Keratinocyte (primary cell): Measurements from ENCODE around the gene DGKZ. TPM values are rescaled to one million over a fixed set of nuclear protein-coding genes. Genes with fewer than 3 reads are reported as not detected.

Experiments
- DNase-seq: peaks from one replicate; pipeline ENCODE4 v3.0.0-alpha.2; 2011; ENCODE audit warnings: low read depth, missing footprints, low spot score
- FAIRE-seq: peaks from 2 replicates; lab custom pipeline; 2011; peaks lifted over from hg19 to GRCh38; lab: Jason Lieb, UNC
- H2AFZ ChIP-seq: 2 replicates; pipeline ENCODE4 v1.6.0; 2012; ENCODE audit warnings: low read length, control low read depth, inconsistent platforms; ENCODE audit not compliant: control insufficient read depth
- H3K27ac ChIP-seq: 2 replicates; pipeline ENCODE4 v1.5.1; 2011; ENCODE audit warnings: low read length; ENCODE audit not compliant: control insufficient read depth, insufficient read depth
- H3K27me3 ChIP-seq: 3 replicates; pipeline ENCODE4 v1.6.0; 2011; ENCODE audit warnings: low read length; ENCODE audit not compliant: control insufficient read depth, insufficient read depth; ENCODE audit errors: extremely low read depth
- H3K36me3 ChIP-seq, 2 experiments: 2 replicates in 1 of 2; 3 replicates in 1 of 2; pipeline ENCODE4 v1.5.1; 2011; ENCODE audit warnings: low read length in 2 of 2, mild to moderate bottlenecking in 1 of 2; ENCODE audit not compliant: control insufficient read depth in 2 of 2, insufficient read depth in 2 of 2; ENCODE audit errors: extremely low read depth in 1 of 2
- H3K4me1 ChIP-seq: 3 replicates; pipeline ENCODE4 v1.5.1; 2011; ENCODE audit warnings: low read length; ENCODE audit not compliant: control insufficient read depth, insufficient read depth; ENCODE audit errors: extremely low read depth
- H3K4me2 ChIP-seq: 3 replicates; pipeline ENCODE4 v1.6.0; 2011; ENCODE audit warnings: low read depth, low read length; ENCODE audit not compliant: control insufficient read depth, insufficient read depth; ENCODE audit errors: extremely low read depth
- H3K4me3 ChIP-seq, 3 experiments: fragments of 200-600 bp in 1 of 3; sonication (generic) in 1 of 3; 2 replicates in 2 of 3; 3 replicates in 1 of 3; pipeline ENCODE4 v1.5.1; 2011 to 2016; ENCODE audit warnings: low read length in 3 of 3, mild to moderate bottlenecking in 3 of 3, control low read depth in 2 of 3, inconsistent platforms in 1 of 3, low read depth in 1 of 3, mixed read lengths in 1 of 3, mixed run types in 1 of 3, moderate library complexity in 1 of 3; ENCODE audit not compliant: control insufficient read depth in 2 of 3, insufficient read depth in 2 of 3; ENCODE audit errors: extremely low read depth in 1 of 3
- H3K79me2 ChIP-seq: 2 replicates; pipeline ENCODE4 v1.6.0; 2012; ENCODE audit warnings: low read length; ENCODE audit not compliant: control insufficient read depth, insufficient read depth
- H3K9ac ChIP-seq: 3 replicates; pipeline ENCODE4 v1.6.0; 2011; ENCODE audit warnings: low read length; ENCODE audit not compliant: control insufficient read depth, insufficient read depth; ENCODE audit errors: extremely low read depth
- H3K9me1 ChIP-seq: 3 replicates; pipeline ENCODE4 v1.6.0; 2011; ENCODE audit warnings: low read length; ENCODE audit not compliant: control insufficient read depth, insufficient read depth; ENCODE audit errors: extremely low read depth
- H3K9me3 ChIP-seq: 2 replicates; pipeline ENCODE4 v1.5.1; 2012; ENCODE audit warnings: low read depth, low read length; ENCODE audit not compliant: control insufficient read depth
- H4K20me1 ChIP-seq: 3 replicates; pipeline ENCODE4 v1.6.0; 2011; ENCODE audit warnings: low read length; ENCODE audit not compliant: control insufficient read depth, insufficient read depth; ENCODE audit errors: extremely low read depth
- EZH2 ChIP-seq: IDR thresholded peaks from one replicate; pipeline ENCODE4 v1.6.1; 2012; ENCODE audit warnings: inconsistent platforms, mild to moderate bottlenecking, low read length, moderate library complexity
- dilution Hi-C: fragments of 300-500 bp; cut with MboI; formaldehyde crosslinking; loops from one replicate; pipeline ENCODE4 v1.7.0; 2020; ENCODE audit warnings: low sequenced_read_pairs; ENCODE audit not compliant: extremely low pct_ligation_motif_present
- polyA plus RNA-seq, 5 experiments: library from polyadenylated mRNA; depleted of rRNA in 3 of 5; stranded (reverse) in 3 of 5; stranded (forward) in 1 of 5; unstranded in 1 of 5; fragments of >200 nt; gene quantifications; 1 replicate in 1 of 5; 2 replicates in 3 of 5; 3 replicates in 1 of 5; pipeline versions ENCODE4 v1.2.1 to v1.2.3, GENCODE V29; 2011 to 2012; ENCODE audit warnings: missing spikeins in 2 of 5, low read depth in 1 of 5, low replicate concordance in 1 of 5
- TF ChIP-seq, protein P1 (sequence below), 3 experiments: IDR thresholded peaks in 1 of 3; conservative IDR thresholded peaks in 1 of 3; optimal IDR thresholded peaks in 1 of 3; 2 replicates in 2 of 3; 3 replicates in 1 of 3; pipeline versions ENCODE3 to v1.5.1; 2011; ENCODE audit warnings: low read length in 3 of 3, mild to moderate bottlenecking in 3 of 3, moderate library complexity in 2 of 3, control low read depth in 1 of 3, inconsistent platforms in 1 of 3; ENCODE audit not compliant: insufficient read depth in 2 of 3; ENCODE audit errors: extremely low read depth in 1 of 3

Gene DGKZ
- polyA plus RNA-seq, 1 donor (not counting 4 experiments of a cell fraction or from before 2014, with no cell fraction given): 23.3 TPM

GRCh38 chr11:46336563-46337180 lies 10.6 kb upstream of the DGKZ start:
- dilution Hi-C loops: no loop called here
- FAIRE-seq: no peak
- peaks cover 26% of the 10 kb centered on the region for H3K27me3 ChIP-seq

DNA sequence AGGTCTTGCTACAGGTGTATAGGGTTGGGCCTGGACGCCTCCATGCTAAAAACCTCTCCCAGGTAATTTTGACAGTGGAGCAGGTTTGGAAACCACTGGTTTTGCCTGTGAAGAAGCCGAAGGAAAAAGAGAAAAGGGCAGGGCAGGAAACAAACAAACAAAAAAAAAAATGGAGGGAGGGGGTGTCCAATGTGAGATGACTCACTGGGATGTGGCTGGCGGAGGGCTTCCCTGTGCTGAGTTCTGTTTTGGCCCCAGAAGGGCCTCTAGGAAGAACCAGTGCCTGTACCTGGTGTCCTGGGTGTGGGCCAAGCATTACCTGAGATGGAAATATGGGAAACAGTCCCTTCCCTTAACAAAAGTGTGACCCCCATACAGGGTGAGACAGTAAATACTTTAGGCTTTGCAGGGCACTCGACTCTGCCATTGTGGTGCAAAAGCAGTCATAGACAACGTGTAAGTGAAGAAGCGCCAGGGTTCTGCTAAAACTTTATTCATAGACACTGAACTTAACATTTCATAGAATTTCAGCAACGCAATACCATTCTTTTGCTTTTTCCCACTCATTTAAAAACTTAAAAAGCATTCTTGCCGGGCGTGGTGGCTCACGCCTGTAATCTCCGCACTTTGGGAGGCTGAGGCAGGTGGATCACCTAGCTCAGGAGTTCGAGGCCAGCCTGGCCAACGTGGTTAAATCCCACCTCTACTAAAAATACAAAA lies 9.5 kb upstream of the DGKZ start:
- no peaks in the 10 kb centered on the region for H3K36me3 ChIP-seq
- no peaks in the 10 kb centered on the region for H4K20me1 ChIP-seq
- H3K9me3 ChIP-seq: no peaks in the 10 kb centered on the region
- H2AFZ ChIP-seq: no peak overlapping the region
- H3K79me2 ChIP-seq: no peaks in the 10 kb centered on the region
- FAIRE-seq: no peak
- H3K27ac ChIP-seq: no peak overlapping the region
- H3K9me1 ChIP-seq: no peaks in the 10 kb centered on the region
- dilution Hi-C loops: no loop called here
- H3K4me1 ChIP-seq: peaks cover 12% of the 10 kb centered on the region
- no peak for DNase-seq
- H3K27me3 ChIP-seq: peaks cover 15% of the 10 kb centered on the region
- no peak overlapping the region for H3K9ac ChIP-seq
- no peak overlapping the region for H3K4me3 ChIP-seq
- no peak overlapping the region for H3K4me2 ChIP-seq
- no peak for TF ChIP-seq EZH2

More at GRCh38 chr11:46336563-46337180, 10.6 kb upstream of the DGKZ start:
- TF ChIP-seq, protein P1, sequence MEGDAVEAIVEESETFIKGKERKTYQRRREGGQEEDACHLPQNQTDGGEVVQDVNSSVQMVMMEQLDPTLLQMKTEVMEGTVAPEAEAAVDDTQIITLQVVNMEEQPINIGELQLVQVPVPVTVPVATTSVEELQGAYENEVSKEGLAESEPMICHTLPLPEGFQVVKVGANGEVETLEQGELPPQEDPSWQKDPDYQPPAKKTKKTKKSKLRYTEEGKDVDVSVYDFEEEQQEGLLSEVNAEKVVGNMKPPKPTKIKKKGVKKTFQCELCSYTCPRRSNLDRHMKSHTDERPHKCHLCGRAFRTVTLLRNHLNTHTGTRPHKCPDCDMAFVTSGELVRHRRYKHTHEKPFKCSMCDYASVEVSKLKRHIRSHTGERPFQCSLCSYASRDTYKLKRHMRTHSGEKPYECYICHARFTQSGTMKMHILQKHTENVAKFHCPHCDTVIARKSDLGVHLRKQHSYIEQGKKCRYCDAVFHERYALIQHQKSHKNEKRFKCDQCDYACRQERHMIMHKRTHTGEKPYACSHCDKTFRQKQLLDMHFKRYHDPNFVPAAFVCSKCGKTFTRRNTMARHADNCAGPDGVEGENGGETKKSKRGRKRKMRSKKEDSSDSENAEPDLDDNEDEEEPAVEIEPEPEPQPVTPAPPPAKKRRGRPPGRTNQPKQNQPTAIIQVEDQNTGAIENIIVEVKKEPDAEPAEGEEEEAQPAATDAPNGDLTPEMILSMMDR (optimal IDR thresholded peaks at IDR 0.05 in 1 of 3, IDR thresholded peaks at IDR 0.05 in 1 of 3, conservative IDR thresholded peaks at IDR 0.05 in 1 of 3; ENCODE audit: extremely low read depth in 1 of 3, insufficient read depth in 2 of 3, low read length in 3 of 3): no peak
- TF ChIP-seq EZH2: no peak
- Histone ChIP-seq H3K36me3 (no peaks in the 10 kb centered on the region), H3K9me3 (no peaks in the 10 kb centered on the region), H3K79me2 (no peaks in the 10 kb centered on the region), H3K4me2 (no peak overlapping the region), H3K4me1 (peaks cover 12% of the 10 kb centered on the region), H3K9me1 (no peaks in the 10 kb centered on the region), H3K9ac (no peak overlapping the region), H3K27ac (no peak overlapping the region), H4K20me1 (no peaks in the 10 kb centered on the region), H3K4me3 (no peak overlapping the region), H2AFZ (no peak overlapping the region)
- no peak for DNase-seq
